ENCODE measurements around the gene SLC38A1.

- TF ChIP-seq POLR2AphosphoS5 (IDR thresholded peaks at IDR 0.05) = no peak
- no peak for TF ChIP-seq CTCF (IDR thresholded peaks at IDR 0.05)
Measured at GRCh38 chr12:46159309-46159901, 109.4 kb downstream of the SLC38A1 start.

Data from upper lobe of left lung (tissue), 4 donors.